Retinal pigment epithelial cell (primary cell): ENCODE results near the gene TSPOAP1.

ENCODE experiments used
- DNase-seq: peaks from one replicate; pipeline ENCODE4 v3.0.0-alpha.2; 2010; ENCODE audit warnings: low read depth
- H3K4me3 ChIP-seq: 2 replicates; pipeline ENCODE4 v1.5.1; 2011; ENCODE audit warnings: mild to moderate bottlenecking, low read length, control low read depth, moderate library complexity
- TF ChIP-seq, protein P1 (sequence below): conservative IDR thresholded peaks from 2 replicates; pipeline ENCODE4 v1.5.1; 2011; ENCODE audit warnings: low read depth, low read length, control low read depth, inconsistent platforms

TSPOAP1 gene

GRCh38 chr17:58275417-58275816 lies 53.2 kb downstream of the TSPOAP1 start:
- no peak overlapping the region for H3K4me3 ChIP-seq
- DNase-seq, result no peak
- TF ChIP-seq, protein P1, sequence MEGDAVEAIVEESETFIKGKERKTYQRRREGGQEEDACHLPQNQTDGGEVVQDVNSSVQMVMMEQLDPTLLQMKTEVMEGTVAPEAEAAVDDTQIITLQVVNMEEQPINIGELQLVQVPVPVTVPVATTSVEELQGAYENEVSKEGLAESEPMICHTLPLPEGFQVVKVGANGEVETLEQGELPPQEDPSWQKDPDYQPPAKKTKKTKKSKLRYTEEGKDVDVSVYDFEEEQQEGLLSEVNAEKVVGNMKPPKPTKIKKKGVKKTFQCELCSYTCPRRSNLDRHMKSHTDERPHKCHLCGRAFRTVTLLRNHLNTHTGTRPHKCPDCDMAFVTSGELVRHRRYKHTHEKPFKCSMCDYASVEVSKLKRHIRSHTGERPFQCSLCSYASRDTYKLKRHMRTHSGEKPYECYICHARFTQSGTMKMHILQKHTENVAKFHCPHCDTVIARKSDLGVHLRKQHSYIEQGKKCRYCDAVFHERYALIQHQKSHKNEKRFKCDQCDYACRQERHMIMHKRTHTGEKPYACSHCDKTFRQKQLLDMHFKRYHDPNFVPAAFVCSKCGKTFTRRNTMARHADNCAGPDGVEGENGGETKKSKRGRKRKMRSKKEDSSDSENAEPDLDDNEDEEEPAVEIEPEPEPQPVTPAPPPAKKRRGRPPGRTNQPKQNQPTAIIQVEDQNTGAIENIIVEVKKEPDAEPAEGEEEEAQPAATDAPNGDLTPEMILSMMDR, result no peak

- no peak for DNase-seq
- TF ChIP-seq, protein P1, result no peak
- no peak overlapping the region for H3K4me3 ChIP-seq
Observed at GRCh38 chr17:58273453-58274104, 55.0 kb downstream of the TSPOAP1 start.

DNA sequence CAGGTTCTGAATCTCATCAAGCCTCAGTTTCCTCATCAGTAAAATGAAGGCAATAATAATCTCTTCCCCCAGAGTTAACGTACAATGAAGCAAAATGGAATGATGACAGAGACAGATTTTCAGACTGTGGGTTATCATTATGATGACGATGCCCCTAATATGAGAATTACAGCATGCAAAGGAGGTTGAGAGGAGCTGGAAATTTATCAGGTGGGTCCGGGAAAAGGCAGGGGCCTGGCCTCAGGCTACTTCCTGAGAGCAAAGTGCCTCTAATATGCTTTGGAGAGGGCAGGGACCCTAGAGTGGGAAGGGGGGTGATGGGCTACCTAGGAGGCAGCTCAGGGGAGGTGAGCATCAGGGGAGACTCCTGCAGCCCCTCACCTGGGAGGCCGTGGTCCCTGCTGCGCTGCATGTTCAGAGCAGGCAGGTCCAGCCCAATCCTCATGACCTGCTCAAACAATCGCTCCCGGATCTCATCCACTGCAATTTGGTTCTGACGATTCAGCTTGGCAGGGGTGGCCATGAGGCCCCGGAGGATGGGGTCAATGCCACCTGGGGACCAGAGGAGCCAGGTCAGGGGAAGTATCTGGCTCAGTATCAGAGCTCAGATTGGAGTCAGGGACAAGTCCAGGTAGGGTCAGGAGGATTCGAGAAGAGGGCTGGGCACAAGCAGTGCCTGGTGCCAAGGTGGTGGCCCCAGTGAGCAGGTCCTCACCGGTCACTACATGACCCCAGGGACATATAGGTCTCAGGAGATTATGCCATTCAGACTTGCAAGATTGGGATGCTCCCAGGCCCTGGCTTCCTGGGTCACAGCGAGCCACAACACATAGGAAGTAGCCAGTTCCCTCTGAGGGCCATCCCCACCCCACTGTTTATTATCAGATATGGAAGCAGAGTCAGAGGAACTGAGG lies 56.0 kb downstream of the TSPOAP1 start:
- DNase-seq, result no peak
- TF ChIP-seq, protein P1, result no peak
- no peak overlapping the region for H3K4me3 ChIP-seq

DNA sequence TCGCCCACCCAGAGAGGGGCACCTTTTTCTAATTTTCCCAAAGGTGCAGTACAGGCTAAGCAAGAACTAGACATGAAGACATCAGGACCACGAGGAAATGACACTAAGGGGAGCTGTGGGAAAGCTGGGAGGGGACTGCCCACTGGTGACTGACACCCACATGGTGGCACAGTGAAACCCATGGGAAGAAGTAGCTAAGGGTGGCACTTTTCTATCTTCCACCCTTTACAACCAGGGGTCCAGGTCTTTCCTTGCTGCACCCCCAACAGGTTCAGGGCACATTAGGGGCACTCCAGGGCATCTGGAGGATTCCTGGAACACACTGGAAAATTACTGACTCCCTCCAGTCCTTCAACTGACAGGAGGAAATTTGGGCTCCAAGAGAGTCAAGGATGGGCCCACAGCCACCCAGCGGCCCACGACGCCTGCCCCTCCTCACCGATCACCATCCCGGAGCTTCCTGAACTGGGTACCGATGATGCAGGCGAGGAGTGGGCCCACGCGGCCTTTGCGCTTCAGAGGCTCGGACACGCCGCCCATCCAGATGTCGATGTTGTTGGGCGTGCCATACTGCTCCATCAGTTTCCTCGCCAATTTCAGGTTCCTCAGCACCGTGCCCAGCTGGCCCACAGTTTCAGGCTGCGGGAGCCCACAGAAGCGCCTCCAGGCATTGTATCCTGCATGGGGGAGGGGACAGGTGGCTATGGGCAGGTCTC lies 57.2 kb downstream of the TSPOAP1 start:
- no peak for DNase-seq
- no peak overlapping the region for H3K4me3 ChIP-seq
- TF ChIP-seq, protein P1, result no peak

- no peak overlapping the region for H3K4me3 ChIP-seq
- TF ChIP-seq, protein P1, result peak; percentile 35
Observed at GRCh38 chr17:58270476-58271215, 57.9 kb downstream of the TSPOAP1 start.

DNA sequence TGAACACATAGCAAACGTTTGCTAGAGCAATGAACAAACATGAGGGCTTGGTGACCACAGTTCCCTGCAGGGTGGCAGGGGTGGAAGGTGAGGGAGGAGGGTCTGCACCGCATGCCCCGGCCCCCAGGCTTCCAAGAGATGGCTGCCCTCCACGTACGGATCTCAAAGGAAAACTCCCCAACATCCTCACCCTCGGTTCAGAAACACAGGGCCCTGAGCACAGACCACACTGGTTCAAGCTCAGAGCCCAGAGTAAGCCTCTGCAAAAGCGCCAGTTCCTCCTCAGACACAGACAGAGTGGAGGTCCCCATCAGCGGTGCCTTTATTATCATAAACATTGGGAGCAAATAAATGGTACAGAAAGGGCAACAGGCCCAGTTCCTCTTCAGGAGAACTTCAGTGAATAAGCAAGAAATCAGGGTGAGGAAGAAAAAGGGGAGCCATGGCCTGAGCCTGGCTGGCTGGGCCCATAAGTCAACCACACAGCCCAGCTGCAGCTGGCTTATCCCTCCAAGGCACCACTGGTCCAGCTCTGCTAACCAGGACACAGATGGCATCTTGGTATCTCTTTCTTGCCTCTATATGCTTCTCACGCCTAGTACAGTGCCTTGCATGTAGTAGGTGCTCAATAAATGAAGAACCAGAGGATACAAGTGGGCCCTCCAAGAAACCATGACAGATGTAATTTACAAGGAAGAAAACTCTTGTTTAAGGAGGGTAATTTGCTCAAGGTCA lies 58.9 kb downstream of the TSPOAP1 start:
- no peak overlapping the region for H3K4me3 ChIP-seq
- TF ChIP-seq, protein P1, result no peak
- no peak for DNase-seq

More at GRCh38 chr17:58270476-58271215, 57.9 kb downstream of the TSPOAP1 start:
- no peak for DNase-seq
